LNCaP clone FGC (cell line): ENCODE measurements around the gene DOK7.

Experiments used
- DNase-seq: peaks from one replicate; pipeline ENCODE4 v3.0.0-alpha.2; 2011; ENCODE audit warnings: low read depth
- H3K4me3 ChIP-seq: 2 replicates; pipeline ENCODE4 v1.5.1; 2011; ENCODE audit warnings: mild to moderate bottlenecking, low read depth, low read length, control low read depth
- CTCF ChIP-seq: IDR thresholded peaks from 2 replicates; pipeline ENCODE4 v1.5.1; 2012; ENCODE audit warnings: mild to moderate bottlenecking; ENCODE audit not compliant: control insufficient read depth, insufficient read depth; ENCODE audit errors: extremely low read depth

The DOK7 gene

GRCh38 chr4:3529363-3529762 is 66.3 kb downstream of the DOK7 start:
- no peak for DNase-seq
- no peak overlapping the region for H3K4me3 ChIP-seq
- no peak for TF ChIP-seq CTCF

GRCh38 chr4:3530051-3530450 is 66.9 kb downstream of the DOK7 start:
- no peak for TF ChIP-seq CTCF
- H3K4me3 ChIP-seq: no peak overlapping the region
- no peak for DNase-seq

- DNase-seq: no peak
- peak overlapping the region; percentile 95 for H3K4me3 ChIP-seq
- no peak for TF ChIP-seq CTCF
Measured at GRCh38 chr4:3530663-3531254, 67.7 kb downstream of the DOK7 start.

GRCh38 chr4:3531318-3531878 is 68.3 kb downstream of the DOK7 start:
- no peak for TF ChIP-seq CTCF
- peak overlapping the region; percentile 95 for H3K4me3 ChIP-seq
- no peak for DNase-seq

- H3K4me3 ChIP-seq: peak within 1 kb of the TSS; percentile 95
- DNase-seq: peak; percentile 51
- TF ChIP-seq CTCF: 0 out of 2 replicates have a peak, but pooled peaks have one; percentile 14
Measured at GRCh38 chr4:3531879-3532750, 69.0 kb downstream of the DOK7 start, which contains the start of gene LRPAP1. Gene LRPAP1, minus strand, starts transcription at chr4:3532422. Its CDS starts 10 bp downstream, at chr4:3532412.

- no peak for DNase-seq
- peak overlapping the region; percentile 95 for H3K4me3 ChIP-seq
- TF ChIP-seq CTCF: no peak
Measured at GRCh38 chr4:3532751-3533422, 69.8 kb downstream of the DOK7 start.
